Muscle layer of colon (tissue), 2 donors: ENCODE measurements around the gene COMP.

ENCODE experiments used
- H3K27ac ChIP-seq: one replicate; pipeline ENCODE4 v1.7.0; 2013; ENCODE audit warnings: low read depth, mild to moderate bottlenecking, low read length, moderate library complexity
- H3K27me3 ChIP-seq, 2 donors: one replicate each; pipeline ENCODE4 v1.7.0; 2013; ENCODE audit warnings: low read length in 2 of 2, mild to moderate bottlenecking in 2 of 2; ENCODE audit not compliant: insufficient read depth in 2 of 2, control insufficient read depth in 1 of 2
- H3K36me3 ChIP-seq: one replicate; pipeline ENCODE4 v1.7.0; 2013; ENCODE audit warnings: mild to moderate bottlenecking, low read length; ENCODE audit not compliant: insufficient read depth
- H3K4me1 ChIP-seq: one replicate; pipeline ENCODE4 v1.7.0; 2013; ENCODE audit warnings: mild to moderate bottlenecking, low read length; ENCODE audit not compliant: insufficient read depth
- H3K4me3 ChIP-seq, 2 donors: one replicate each; pipeline ENCODE4 v1.7.0; 2013; ENCODE audit warnings: low read length in 2 of 2, low read depth in 1 of 2, mild to moderate bottlenecking in 1 of 2, moderate library complexity in 1 of 2
- H3K9ac ChIP-seq: one replicate; pipeline ENCODE4 v1.7.0; 2013; ENCODE audit warnings: low read length
- H3K9me3 ChIP-seq: one replicate; pipeline ENCODE4 v1.7.0; 2013; ENCODE audit warnings: mild to moderate bottlenecking, low read length
- donor health status: abdominal sarcoma.
- donor health status: Adenocarcinoma of cecum.

COMP gene

DNA sequence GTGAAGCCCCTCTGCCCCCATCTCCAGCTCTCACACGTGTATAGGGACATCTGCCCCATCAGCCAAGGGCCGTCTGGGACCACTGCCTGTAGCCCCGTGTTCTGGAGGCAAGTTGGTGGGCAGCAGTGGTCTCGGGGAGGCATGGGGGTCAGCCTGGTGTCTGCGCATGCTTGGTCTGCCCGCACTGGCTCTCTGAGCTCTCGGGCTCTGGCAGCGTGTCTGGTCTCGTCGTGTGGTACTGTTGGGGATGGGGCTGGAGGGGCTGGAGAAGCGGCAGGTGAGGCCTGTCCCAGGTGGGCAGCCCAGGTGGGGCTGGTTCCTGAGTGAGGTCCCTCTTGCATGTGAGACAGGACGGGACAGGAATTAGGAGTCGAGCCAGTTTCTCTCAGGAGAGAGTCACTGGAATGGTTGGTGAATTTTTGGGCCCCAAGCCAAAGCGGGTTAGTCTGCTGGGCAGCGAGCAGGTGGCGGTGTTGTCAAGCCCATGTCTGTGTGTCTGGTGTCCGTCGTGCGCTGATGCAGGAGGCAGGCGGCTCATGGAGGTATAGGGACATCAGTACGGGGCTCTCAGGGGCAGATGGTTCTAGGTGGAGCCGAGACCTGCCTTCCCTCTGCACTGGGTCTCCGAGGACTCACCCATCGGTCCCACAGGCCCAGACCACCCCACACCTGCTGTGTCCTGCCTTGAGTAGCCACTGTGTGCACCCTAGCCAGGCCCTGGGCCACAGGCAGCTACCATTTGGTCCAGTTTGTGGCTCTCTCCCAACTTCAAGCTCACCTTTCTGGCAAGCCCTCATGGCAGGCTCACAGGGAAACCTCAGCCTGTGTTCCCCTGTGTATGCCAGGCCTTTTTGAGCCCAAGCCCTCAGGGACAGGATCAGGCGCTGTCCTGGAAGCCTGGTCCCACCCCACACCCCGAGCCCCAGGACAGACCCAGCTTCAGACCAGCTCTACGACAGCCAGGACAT, 18.2 kb downstream of the COMP start:
- H3K9me3 ChIP-seq: no peaks in the 10 kb centered on the region
- H3K27ac ChIP-seq: no peak overlapping the region
- H3K4me1 ChIP-seq: no peaks in the 10 kb centered on the region
- H3K4me3 ChIP-seq: no peak overlapping the region
- no peaks in the 10 kb centered on the region for H3K27me3 ChIP-seq
- no peak overlapping the region for H3K9ac ChIP-seq
- no peaks in the 10 kb centered on the region for H3K36me3 ChIP-seq

DNA sequence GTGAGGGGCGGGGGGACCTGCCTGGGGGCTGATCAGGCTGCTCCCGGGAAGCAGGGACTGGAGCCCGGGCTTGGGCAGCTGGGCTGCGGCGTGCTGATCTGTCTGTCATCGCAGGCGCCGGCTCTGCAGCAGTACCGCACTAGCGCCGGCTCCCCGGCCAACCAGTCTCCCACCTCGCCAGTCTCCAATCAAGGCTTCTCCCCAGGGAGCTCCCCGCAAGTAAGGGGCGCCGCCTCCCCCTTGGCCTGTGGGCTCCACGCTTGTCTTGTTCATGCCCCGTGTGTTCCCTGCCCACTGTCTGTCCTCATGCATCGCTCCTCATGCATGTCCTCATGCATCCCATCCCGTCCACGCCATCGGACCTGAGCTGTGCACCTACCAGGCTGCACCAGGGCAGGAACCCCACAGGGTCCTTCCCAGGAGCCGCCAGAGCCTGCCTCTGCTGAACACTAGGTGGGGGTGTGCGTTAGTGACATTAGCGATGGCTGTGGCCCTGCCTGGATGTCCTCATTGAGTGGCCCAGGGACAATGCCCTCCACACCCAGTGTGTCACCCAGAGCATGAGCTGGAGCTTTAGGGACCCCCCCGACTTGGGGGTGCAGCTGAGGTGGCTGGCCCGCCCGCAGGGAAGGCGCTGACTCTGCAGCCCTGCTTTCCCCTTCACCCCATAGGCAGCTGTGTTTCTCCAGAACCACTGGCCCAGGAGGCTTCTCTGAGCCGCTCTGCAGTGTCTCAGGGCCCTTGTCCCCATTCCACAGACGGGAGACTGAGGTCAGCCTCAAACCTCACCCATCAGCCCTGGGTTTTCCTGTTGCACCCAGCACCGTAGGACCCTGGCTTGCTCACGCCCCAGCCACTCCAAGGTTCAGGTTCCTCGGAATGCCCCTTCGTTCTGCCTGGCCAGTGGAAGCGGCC, 19.5 kb downstream of the COMP start:
- no peaks in the 10 kb centered on the region for H3K36me3 ChIP-seq
- H3K4me3 ChIP-seq: no peak overlapping the region
- no peak overlapping the region for H3K9ac ChIP-seq
- H3K9me3 ChIP-seq: no peaks in the 10 kb centered on the region
- H3K27ac ChIP-seq: no peak overlapping the region
- no peaks in the 10 kb centered on the region for H3K4me1 ChIP-seq
- no peaks in the 10 kb centered on the region for H3K27me3 ChIP-seq

DNA sequence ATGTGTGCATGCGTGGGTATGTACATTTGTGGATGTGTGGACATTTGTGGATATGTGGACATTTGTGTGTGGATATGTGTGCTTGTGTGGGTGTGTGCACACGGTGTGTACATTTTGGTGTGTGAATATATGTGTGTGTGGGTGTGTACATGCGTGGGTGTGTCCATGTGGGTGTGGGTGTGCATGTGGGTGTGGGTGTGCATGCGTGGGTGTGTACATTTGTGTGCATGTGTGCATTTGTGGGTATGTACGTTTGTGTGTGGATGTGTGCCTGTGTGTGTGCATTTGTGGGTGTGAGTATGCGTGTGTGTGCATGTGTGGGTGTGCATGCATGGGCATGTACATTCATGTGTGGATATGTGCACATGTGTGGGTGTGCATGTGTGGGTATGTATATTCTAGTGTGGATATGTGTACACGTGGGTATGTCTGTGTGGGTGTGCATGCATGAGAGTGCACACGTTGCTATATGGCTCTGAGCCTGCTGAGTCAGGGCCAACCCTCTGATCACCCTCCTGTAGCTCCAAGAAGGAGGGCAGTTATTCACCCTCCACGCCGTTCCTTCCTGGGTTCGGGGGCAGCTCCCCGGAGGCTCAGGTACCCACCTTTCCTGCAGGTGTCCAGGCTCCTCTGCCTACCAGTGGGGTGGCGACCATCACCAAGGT, 20.3 kb downstream of the COMP start:
- Histone ChIP-seq H3K36me3 (no peaks in the 10 kb centered on the region), H3K27ac (no peak overlapping the region), H3K9me3 (no peaks in the 10 kb centered on the region), H3K4me3 (no peak overlapping the region), H3K27me3 (no peaks in the 10 kb centered on the region), H3K4me1 (no peaks in the 10 kb centered on the region), H3K9ac (no peak overlapping the region)

DNA sequence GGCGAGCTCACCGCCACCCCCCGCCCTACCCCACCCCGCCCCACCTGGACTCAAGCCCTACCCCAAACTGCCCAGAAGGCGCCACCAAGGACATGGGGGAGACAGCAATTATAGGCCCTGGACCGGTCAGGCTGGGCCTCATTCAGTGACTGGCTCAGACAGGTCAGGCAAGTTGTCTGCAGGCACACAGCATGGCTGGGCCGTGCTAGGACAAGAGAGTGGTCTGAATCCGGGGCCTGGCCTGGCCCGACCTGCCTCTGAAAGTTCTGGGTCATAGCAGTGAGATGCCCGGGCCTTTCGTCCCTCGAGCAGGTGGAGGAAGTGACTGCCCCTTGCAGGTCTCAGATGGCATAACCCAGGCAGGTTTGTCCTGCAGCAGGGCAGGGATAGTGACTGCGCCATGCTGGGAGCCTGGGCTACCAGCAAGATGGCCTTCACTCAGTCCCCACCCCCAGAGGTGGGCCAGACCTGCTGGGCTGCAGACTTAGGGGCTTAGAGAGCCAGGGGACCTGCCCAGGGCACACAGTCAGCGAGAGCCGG, 21.0 kb downstream of the COMP start:
- no peaks in the 10 kb centered on the region for H3K27me3 ChIP-seq
- H3K4me1 ChIP-seq: no peaks in the 10 kb centered on the region
- H3K9me3 ChIP-seq: no peaks in the 10 kb centered on the region
- H3K27ac ChIP-seq: no peak overlapping the region
- no peak overlapping the region for H3K4me3 ChIP-seq
- no peak overlapping the region for H3K9ac ChIP-seq
- no peaks in the 10 kb centered on the region for H3K36me3 ChIP-seq

DNA sequence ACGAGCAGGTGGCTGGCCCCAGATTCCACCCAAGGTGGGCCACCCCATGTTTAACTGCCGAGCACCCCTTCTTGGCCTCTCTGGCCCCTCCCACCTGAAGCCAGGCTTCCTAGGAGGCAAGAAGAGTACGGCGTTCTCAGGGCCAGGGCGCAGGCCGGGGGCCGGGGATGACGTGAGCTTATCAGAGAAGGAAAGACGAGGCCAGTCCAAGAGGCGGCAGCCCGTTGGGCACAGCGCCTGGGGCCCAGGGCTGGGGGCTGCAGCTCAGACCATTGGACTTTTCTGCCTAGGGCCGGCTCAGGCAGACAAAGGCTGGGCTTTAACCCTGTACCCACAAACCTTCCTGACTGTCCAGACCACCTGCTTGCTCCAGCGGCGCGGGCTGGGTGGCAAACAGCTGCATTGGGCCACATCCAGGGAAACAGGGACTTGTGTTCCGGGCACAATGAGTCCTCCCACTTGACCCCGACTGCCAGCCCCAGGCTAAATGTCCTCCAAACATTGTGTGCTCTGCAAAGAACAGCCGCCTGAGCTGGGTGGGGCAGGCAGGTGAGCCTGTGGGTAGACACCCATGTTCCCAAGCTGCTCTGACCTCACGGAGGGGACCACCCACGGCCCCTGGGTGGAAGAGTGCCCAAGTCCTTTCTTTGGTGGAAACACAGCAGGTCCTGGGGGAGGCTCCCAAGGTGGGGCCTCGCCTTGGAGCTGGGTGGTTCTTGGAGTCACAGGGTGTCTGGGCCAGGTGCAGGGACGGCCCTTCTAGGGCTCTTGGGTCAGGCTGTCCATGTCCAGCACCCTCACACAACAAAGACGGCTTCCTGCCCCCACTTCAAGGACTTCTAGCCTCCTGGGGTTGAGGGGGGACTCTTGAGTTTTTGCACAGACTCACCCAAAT, 21.9 kb downstream of the COMP start:
- no peaks in the 10 kb centered on the region for H3K4me1 ChIP-seq
- no peak overlapping the region for H3K9ac ChIP-seq
- no peaks in the 10 kb centered on the region for H3K27me3 ChIP-seq
- H3K9me3 ChIP-seq: no peaks in the 10 kb centered on the region
- H3K4me3 ChIP-seq: no peak overlapping the region
- H3K36me3 ChIP-seq: no peaks in the 10 kb centered on the region
- H3K27ac ChIP-seq: no peak overlapping the region

DNA sequence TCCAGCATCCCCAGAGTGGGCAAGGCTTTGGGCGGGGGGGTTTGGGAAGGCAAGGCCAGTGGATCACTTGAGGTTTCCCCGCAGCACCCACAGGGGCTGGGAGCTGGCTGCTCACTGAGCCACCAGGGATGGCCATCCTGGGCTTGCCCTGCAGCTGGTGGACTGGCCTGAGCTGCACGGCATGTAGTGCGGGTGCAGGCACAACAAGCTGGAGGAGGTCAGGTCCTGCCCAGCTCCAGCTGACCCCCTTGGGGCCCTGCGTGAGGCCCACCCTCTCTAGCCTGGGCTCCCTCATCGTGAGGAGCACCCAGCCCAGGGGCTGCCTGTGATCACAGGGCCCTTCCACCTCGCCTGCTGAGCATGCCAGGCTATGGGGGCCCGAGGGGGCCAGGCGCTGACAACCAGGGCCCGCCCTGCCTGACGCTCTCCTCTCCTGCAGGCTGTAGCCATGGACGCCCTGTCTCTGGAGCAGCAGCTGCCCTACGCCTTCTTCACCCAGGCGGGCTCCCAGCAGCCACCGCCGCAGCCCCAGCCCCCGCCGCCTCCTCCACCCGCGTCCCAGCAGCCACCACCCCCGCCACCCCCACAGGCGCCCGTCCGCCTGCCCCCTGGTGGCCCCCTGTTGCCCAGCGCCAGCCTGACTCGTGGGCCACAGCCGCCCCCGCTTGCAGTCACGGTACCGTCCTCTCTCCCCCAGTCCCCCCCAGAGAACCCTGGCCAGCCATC, 22.9 kb downstream of the COMP start:
- H3K36me3 ChIP-seq: no peaks in the 10 kb centered on the region
- no peak overlapping the region for H3K27ac ChIP-seq
- H3K9me3 ChIP-seq: no peaks in the 10 kb centered on the region
- no peaks in the 10 kb centered on the region for H3K4me1 ChIP-seq
- H3K9ac ChIP-seq: no peak overlapping the region
- H3K4me3 ChIP-seq: no peak overlapping the region
- no peaks in the 10 kb centered on the region for H3K27me3 ChIP-seq

DNA sequence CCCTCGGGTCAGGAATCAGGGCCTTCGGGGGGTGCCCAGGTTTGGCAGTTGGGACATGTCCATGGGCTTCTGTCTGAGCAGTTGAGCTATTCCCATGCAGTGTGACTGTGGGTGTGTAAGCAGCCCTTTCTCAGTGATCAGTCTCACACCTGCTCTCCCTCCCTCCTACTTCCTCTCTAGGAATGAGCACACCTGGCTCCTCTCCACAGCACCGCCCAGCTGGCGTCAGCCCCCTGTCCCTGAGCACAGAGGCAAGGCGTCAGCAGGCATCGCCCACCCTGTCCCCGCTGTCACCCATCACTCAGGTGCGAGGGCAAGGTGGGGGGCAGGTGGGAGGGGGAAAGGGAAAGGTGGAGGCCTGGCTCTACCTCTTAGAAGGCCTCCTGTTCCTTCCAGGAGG, 25.9 kb downstream of the COMP start:
- no peaks in the 10 kb centered on the region for H3K27me3 ChIP-seq
- H3K4me3 ChIP-seq: no peak overlapping the region
- no peak overlapping the region for H3K27ac ChIP-seq
- peaks cover 21% of the 10 kb centered on the region for H3K4me1 ChIP-seq
- H3K9me3 ChIP-seq: no peaks in the 10 kb centered on the region
- no peak overlapping the region for H3K9ac ChIP-seq
- H3K36me3 ChIP-seq: no peaks in the 10 kb centered on the region

DNA sequence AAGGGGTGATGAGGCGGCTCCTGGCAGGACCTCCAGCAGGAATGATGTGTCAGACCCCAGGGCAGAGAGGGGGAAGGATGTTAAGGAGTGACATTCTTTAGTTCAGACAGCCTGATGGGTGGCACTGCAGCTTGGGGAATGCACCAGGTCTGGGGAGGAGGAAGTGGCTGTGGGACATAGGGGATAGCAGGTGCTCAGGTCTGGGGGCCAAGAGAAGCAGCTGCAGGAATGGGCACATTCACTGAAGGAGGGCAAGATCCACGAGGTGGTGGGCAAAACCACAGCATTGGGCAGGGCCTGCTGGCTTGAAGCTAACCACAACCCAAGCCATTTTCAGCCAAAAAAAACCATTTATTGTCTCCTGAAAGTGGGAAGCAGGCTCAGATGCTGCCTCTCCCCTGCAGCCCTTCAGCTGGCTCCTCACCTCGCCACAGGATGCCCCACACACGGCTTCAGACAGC, 26.5 kb downstream of the COMP start:
- H3K4me3 ChIP-seq: no peak overlapping the region
- peaks cover 21% of the 10 kb centered on the region for H3K4me1 ChIP-seq
- no peaks in the 10 kb centered on the region for H3K9me3 ChIP-seq
- H3K36me3 ChIP-seq: no peaks in the 10 kb centered on the region
- H3K27ac ChIP-seq: no peak overlapping the region
- H3K9ac ChIP-seq: no peak overlapping the region
- no peaks in the 10 kb centered on the region for H3K27me3 ChIP-seq

DNA sequence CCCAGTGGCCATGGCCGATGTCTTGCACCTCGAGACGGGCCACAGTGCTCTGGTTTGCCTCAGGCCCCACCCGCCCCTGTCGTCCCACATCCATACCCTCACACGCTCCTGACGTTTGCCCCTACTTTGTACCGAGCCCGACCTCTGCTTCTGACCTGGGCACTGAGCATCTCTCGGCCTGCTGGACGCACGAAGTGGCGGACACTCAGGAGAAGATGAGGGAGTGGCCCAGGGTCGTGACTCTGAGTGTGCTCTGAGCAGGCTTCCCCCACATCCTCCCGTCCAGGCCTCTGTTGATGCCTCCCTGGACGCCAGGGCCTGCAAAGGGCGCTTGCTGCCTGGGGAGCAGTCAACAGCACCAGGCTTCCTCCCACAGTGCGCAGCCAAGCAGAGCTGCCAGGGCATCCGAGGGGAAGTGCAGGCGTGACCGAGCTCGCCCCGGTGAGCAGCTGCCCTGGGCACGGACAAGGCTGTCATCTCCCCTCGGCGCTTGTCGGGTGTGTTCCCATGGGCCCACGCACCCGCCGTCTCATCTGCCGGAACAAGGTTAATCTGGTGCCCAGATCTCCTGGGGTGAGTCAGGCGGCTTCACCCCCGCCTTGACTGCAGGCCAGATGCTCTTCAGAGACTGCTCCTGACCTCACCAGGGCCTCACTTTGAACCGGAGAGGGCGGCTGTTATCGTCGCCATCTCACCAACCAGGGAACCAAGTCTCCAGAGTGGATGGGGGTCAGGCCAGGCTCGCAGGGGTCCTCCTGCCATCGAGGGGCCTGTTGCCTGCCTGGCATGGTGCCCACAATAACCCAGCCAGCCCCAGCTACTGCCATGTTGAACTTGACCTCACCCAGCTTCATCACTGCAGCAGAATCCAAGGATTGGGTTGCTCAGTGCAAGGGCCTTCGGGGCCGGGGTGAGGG, 27.2 kb downstream of the COMP start:
- no peaks in the 10 kb centered on the region for H3K27me3 ChIP-seq
- H3K9me3 ChIP-seq: no peaks in the 10 kb centered on the region
- H3K4me1 ChIP-seq: peaks cover 21% of the 10 kb centered on the region
- H3K9ac ChIP-seq: no peak overlapping the region
- H3K27ac ChIP-seq: no peak overlapping the region
- H3K4me3 ChIP-seq: no peak overlapping the region
- no peaks in the 10 kb centered on the region for H3K36me3 ChIP-seq
